ENCODE data around the gene RASSF3.

The RASSF3 gene

GRCh38 chr12:64633011-64633939 lies 23.0 kb downstream of the RASSF3 start:
- Histone ChIP-seq H3K18ac (ENCODE audit: low read depth in 1 of 2, low read length in 2 of 2) (peak overlapping the region in 1 of 2 experiments; percentile 55), H3K9me3 (ENCODE audit: control insufficient read depth, low read length) (no peaks in the 10 kb centered on the region), H4K8ac (ENCODE audit: low read length) (no peak overlapping the region), H3K36me3 (ENCODE audit: control insufficient read depth in 1 of 2, insufficient read depth in 2 of 2, low read depth in 1 of 2, low read length in 2 of 2) (no peaks in the 10 kb centered on the region), H3K4me3 (ENCODE audit: insufficient read depth in 1 of 2, low read depth in 1 of 2, low read length in 2 of 2) (no peak overlapping the region), H2BK15ac (ENCODE audit: low read depth, poor library complexity, severe bottlenecking) (no peak overlapping the region), H3K27me3 (ENCODE audit: control insufficient read depth in 1 of 2, insufficient read depth in 1 of 2, low read length in 2 of 2) (no peaks in the 10 kb centered on the region), H3K4me2 (ENCODE audit: low read length, poor library complexity, severe bottlenecking) (no peak overlapping the region), H2BK5ac (ENCODE audit: low read depth, low read length, poor library complexity, severe bottlenecking) (no peak overlapping the region), H3K23ac (ENCODE audit: low read length in 2 of 2) (no peak overlapping the region), H2AFZ (ENCODE audit: low read depth, low read length) (no peak overlapping the region), H3K4ac (ENCODE audit: low read depth in 1 of 2, low read length in 2 of 2) (no peak overlapping the region), H2BK120ac (ENCODE audit: low read depth, low read length) (no peak overlapping the region), H2BK12ac (ENCODE audit: low read length in 2 of 2) (peak overlapping the region; percentile 24 to 61), H3K4me1 (ENCODE audit: control insufficient read depth, insufficient read depth, low read depth, low read length) (peaks cover 4% of the 10 kb centered on the region), H2AK5ac (ENCODE audit: low read length, severe bottlenecking) (peak overlapping the region; percentile 53), H3K27ac (ENCODE audit: low read length, poor library complexity, severe bottlenecking) (peak overlapping the region; percentile 52), H3K14ac (ENCODE audit: low read length in 2 of 2) (no peak overlapping the region), H3K79me1 (replicated peaks; ENCODE audit: low read length, poor library complexity, severe bottlenecking) (peaks cover 24% of the 10 kb centered on the region), H3K9ac (ENCODE audit: low read length) (no peak overlapping the region), H4K91ac (ENCODE audit: low read length) (no peak overlapping the region)
- WGBS: 89% methylated on average over 5 of the region's 5 CpGs
- no peak for DNase-seq

- no peak overlapping the region for H2BK120ac ChIP-seq (ENCODE audit: low read depth, low read length)
- no peak overlapping the region for H2AK5ac ChIP-seq (ENCODE audit: low read length, severe bottlenecking)
- peaks cover 4% of the 10 kb centered on the region for H3K4me1 ChIP-seq (ENCODE audit: control insufficient read depth, insufficient read depth, low read depth, low read length)
Measured at GRCh38 chr12:64633940-64634337, 23.6 kb downstream of the RASSF3 start.

GRCh38 chr12:64634508-64635092 lies 24.3 kb downstream of the RASSF3 start:
- no peaks in the 10 kb centered on the region for H3K27me3 ChIP-seq (ENCODE audit: control insufficient read depth in 1 of 2, insufficient read depth in 1 of 2, low read length in 2 of 2)
- H3K14ac ChIP-seq (ENCODE audit: low read length in 2 of 2): no peak overlapping the region
- H3K18ac ChIP-seq (ENCODE audit: low read depth in 1 of 2, low read length in 2 of 2): peak overlapping the region in 1 of 2 experiments; percentile 67
- no peak overlapping the region for H2BK15ac ChIP-seq (ENCODE audit: low read depth, poor library complexity, severe bottlenecking)
- no peak overlapping the region for H3K23ac ChIP-seq (ENCODE audit: low read length in 2 of 2)
- peak overlapping the region; percentile 57 for H3K27ac ChIP-seq (ENCODE audit: low read length, poor library complexity, severe bottlenecking)
- peaks cover 4% of the 10 kb centered on the region for H3K4me1 ChIP-seq (ENCODE audit: control insufficient read depth, insufficient read depth, low read depth, low read length)
- no peak overlapping the region for H2AFZ ChIP-seq (ENCODE audit: low read depth, low read length)
- no peak overlapping the region for H3K4me2 ChIP-seq (ENCODE audit: low read length, poor library complexity, severe bottlenecking)
- no peak overlapping the region for H3K9ac ChIP-seq (ENCODE audit: low read length)
- peaks cover 26% of the 10 kb centered on the region for H3K79me1 ChIP-seq (replicated peaks; ENCODE audit: low read length, poor library complexity, severe bottlenecking)
- H3K4me3 ChIP-seq (ENCODE audit: insufficient read depth in 1 of 2, low read depth in 1 of 2, low read length in 2 of 2): no peak overlapping the region
- H3K9me3 ChIP-seq (ENCODE audit: control insufficient read depth, low read length): no peaks in the 10 kb centered on the region
- H2BK5ac ChIP-seq (ENCODE audit: low read depth, low read length, poor library complexity, severe bottlenecking): peak overlapping the region; percentile 60
- WGBS: 93% methylated on average over 2 of the region's 7 CpGs
- H4K8ac ChIP-seq (ENCODE audit: low read length): no peak overlapping the region
- no peak overlapping the region for H2BK120ac ChIP-seq (ENCODE audit: low read depth, low read length)
- peak overlapping the region in 1 of 2 experiments; percentile 56 for H3K4ac ChIP-seq (ENCODE audit: low read depth in 1 of 2, low read length in 2 of 2)
- no peak overlapping the region for H2AK5ac ChIP-seq (ENCODE audit: low read length, severe bottlenecking)
- no peak overlapping the region for H4K91ac ChIP-seq (ENCODE audit: low read length)
- H2BK12ac ChIP-seq (ENCODE audit: low read length in 2 of 2): no peak overlapping the region
- H3K36me3 ChIP-seq (ENCODE audit: control insufficient read depth in 1 of 2, insufficient read depth in 2 of 2, low read depth in 1 of 2, low read length in 2 of 2): no peaks in the 10 kb centered on the region
- DNase-seq: no peak

More at GRCh38 chr12:64633940-64634337, 23.6 kb downstream of the RASSF3 start:
- no peak overlapping the region for H2BK5ac ChIP-seq (ENCODE audit: low read depth, low read length, poor library complexity, severe bottlenecking)
- H4K91ac ChIP-seq (ENCODE audit: low read length): no peak overlapping the region
- H3K14ac ChIP-seq (ENCODE audit: low read length in 2 of 2): no peak overlapping the region
- no peak overlapping the region for H3K4me2 ChIP-seq (ENCODE audit: low read length, poor library complexity, severe bottlenecking)
- H3K27me3 ChIP-seq (ENCODE audit: control insufficient read depth in 1 of 2, insufficient read depth in 1 of 2, low read length in 2 of 2): no peaks in the 10 kb centered on the region
- no peaks in the 10 kb centered on the region for H3K9me3 ChIP-seq (ENCODE audit: control insufficient read depth, low read length)
- no peak overlapping the region for H2AFZ ChIP-seq (ENCODE audit: low read depth, low read length)
- H2BK12ac ChIP-seq (ENCODE audit: low read length in 2 of 2): no peak overlapping the region
- no peak overlapping the region for H3K18ac ChIP-seq (ENCODE audit: low read depth in 1 of 2, low read length in 2 of 2)
- H3K4me3 ChIP-seq (ENCODE audit: insufficient read depth in 1 of 2, low read depth in 1 of 2, low read length in 2 of 2): no peak overlapping the region
- H3K27ac ChIP-seq (ENCODE audit: low read length, poor library complexity, severe bottlenecking): peak overlapping the region; percentile 57
- H3K23ac ChIP-seq (ENCODE audit: low read length in 2 of 2): no peak overlapping the region
- H3K36me3 ChIP-seq (ENCODE audit: control insufficient read depth in 1 of 2, insufficient read depth in 2 of 2, low read depth in 1 of 2, low read length in 2 of 2): no peaks in the 10 kb centered on the region
- H2BK15ac ChIP-seq (ENCODE audit: low read depth, poor library complexity, severe bottlenecking): no peak overlapping the region
- peak; percentile 83 for DNase-seq
- no peak overlapping the region for H3K4ac ChIP-seq (ENCODE audit: low read depth in 1 of 2, low read length in 2 of 2)
- H4K8ac ChIP-seq (ENCODE audit: low read length): no peak overlapping the region
- peaks cover 27% of the 10 kb centered on the region for H3K79me1 ChIP-seq (replicated peaks; ENCODE audit: low read length, poor library complexity, severe bottlenecking)
- H3K9ac ChIP-seq (ENCODE audit: low read length): no peak overlapping the region

GRCh38 chr12:64635356-64635998 lies 25.2 kb downstream of the RASSF3 start:
- H3K14ac ChIP-seq (ENCODE audit: low read length in 2 of 2): no peak overlapping the region
- H2BK5ac ChIP-seq (ENCODE audit: low read depth, low read length, poor library complexity, severe bottlenecking): no peak overlapping the region
- H3K27ac ChIP-seq (ENCODE audit: low read length, poor library complexity, severe bottlenecking): peak overlapping the region; percentile 7
- WGBS: 63% methylated on average over 3 of the region's 5 CpGs
- H3K4me1 ChIP-seq (ENCODE audit: control insufficient read depth, insufficient read depth, low read depth, low read length): peaks cover 4% of the 10 kb centered on the region
- no peak overlapping the region for H2AFZ ChIP-seq (ENCODE audit: low read depth, low read length)
- H3K27me3 ChIP-seq (ENCODE audit: control insufficient read depth in 1 of 2, insufficient read depth in 1 of 2, low read length in 2 of 2): no peaks in the 10 kb centered on the region
- peaks cover 24% of the 10 kb centered on the region for H3K79me1 ChIP-seq (replicated peaks; ENCODE audit: low read length, poor library complexity, severe bottlenecking)
- H2BK12ac ChIP-seq (ENCODE audit: low read length in 2 of 2): peak overlapping the region in 1 of 2 experiments; percentile 57
- no peaks in the 10 kb centered on the region for H3K9me3 ChIP-seq (ENCODE audit: control insufficient read depth, low read length)
- no peak overlapping the region for H3K4me3 ChIP-seq (ENCODE audit: insufficient read depth in 1 of 2, low read depth in 1 of 2, low read length in 2 of 2)
- peak overlapping the region; percentile 12 for H2AK5ac ChIP-seq (ENCODE audit: low read length, severe bottlenecking)
- no peak overlapping the region for H3K18ac ChIP-seq (ENCODE audit: low read depth in 1 of 2, low read length in 2 of 2)
- H2BK120ac ChIP-seq (ENCODE audit: low read depth, low read length): no peak overlapping the region
- no peak overlapping the region for H2BK15ac ChIP-seq (ENCODE audit: low read depth, poor library complexity, severe bottlenecking)
- no peak for DNase-seq
- no peak overlapping the region for H3K4ac ChIP-seq (ENCODE audit: low read depth in 1 of 2, low read length in 2 of 2)
- H3K23ac ChIP-seq (ENCODE audit: low read length in 2 of 2): no peak overlapping the region
- no peak overlapping the region for H4K8ac ChIP-seq (ENCODE audit: low read length)
- H4K91ac ChIP-seq (ENCODE audit: low read length): no peak overlapping the region
- H3K36me3 ChIP-seq (ENCODE audit: control insufficient read depth in 1 of 2, insufficient read depth in 2 of 2, low read depth in 1 of 2, low read length in 2 of 2): no peaks in the 10 kb centered on the region
- H3K4me2 ChIP-seq (ENCODE audit: low read length, poor library complexity, severe bottlenecking): no peak overlapping the region
- H3K9ac ChIP-seq (ENCODE audit: low read length): no peak overlapping the region
